Adrenal gland (tissue), 12 donors: ENCODE results near the gene INO80D. TPM values are rescaled to one million over a fixed set of nuclear protein-coding genes. Genes with fewer than 3 reads are reported as not detected.
"Not testable (repeated sequence)": the region's sequence is repeated elsewhere in the genome, so short reads cannot be mapped to it uniquely, and the experiment has no call there.

ENCODE experiments used
- DNase-seq, 7 donors: peaks; one replicate each; pipeline ENCODE4 v3.0.0-alpha.2; 2019 to 2020
- H3K27ac ChIP-seq, 5 donors: fragments of 200-600 bp; sonication (generic) in 4 of 5; 1 replicate in 3 of 5; 2 replicates in 2 of 5; pipeline versions ENCODE4 v1.5.1 to v1.8.0; 2016 to 2020; ENCODE audit warnings: mild to moderate bottlenecking in 1 of 5
- H3K27me3 ChIP-seq: fragments of 200-600 bp; 2 replicates; pipeline ENCODE4 v1.8.0; 2021
- H3K36me3 ChIP-seq, 2 donors: fragments of 200-600 bp; replicated peaks in 1 of 2; 1 replicate in 1 of 2; 2 replicates in 1 of 2; pipeline versions ENCODE4 v1.5.1 to v1.8.0; 2018 to 2022
- H3K4me1 ChIP-seq, 2 donors: fragments of 200-600 bp; replicated peaks in 1 of 2; 1 replicate in 1 of 2; 2 replicates in 1 of 2; pipeline versions ENCODE4 v1.5.1 to v1.8.0; 2018 to 2021
- H3K4me3 ChIP-seq, 4 donors: fragments of 200-600 bp; sonication (generic) in 3 of 4; one replicate each; pipeline ENCODE4 v1.5.1; 2016 to 2018
- H3K9me3 ChIP-seq, 3 donors: fragments of 200-600 bp; sonication (generic) in 1 of 3; replicated peaks in 1 of 3; 1 replicate in 2 of 3; 2 replicates in 1 of 3; pipeline versions ENCODE4 v1.5.1 to v1.8.0; 2016 to 2021
- CTCF ChIP-seq, 6 experiments: fragments of 450-650 bp in 4 of 6; fragments of 200-600 bp in 2 of 6; sonication (generic) in 1 of 6; IDR thresholded peaks; 1 replicate in 5 of 6; 2 replicates in 1 of 6; pipeline versions ENCODE4 v1.5.1 to v1.8.0; 2016 to 2021; ENCODE audit warnings: antibody characterized with exemption in 6 of 6, mild to moderate bottlenecking in 2 of 6, moderate library complexity in 1 of 6
- POLR2A ChIP-seq, 2 donors: fragments of 450-650 bp; IDR thresholded peaks; one replicate each; pipeline ENCODE4 v1.6.1; 2017; ENCODE audit warnings: antibody characterized with exemption in 2 of 2, mild to moderate bottlenecking in 2 of 2, moderate library complexity in 1 of 2
- WGBS, 4 donors: extraction: QIAGEN DNeasy Blood & Tissue Kit in 2 of 4; methylation state at CpG; one replicate each; pipeline versions ENCODE4 v1.1.5 to v1.1.7; 2013 to 2017; 5-methylcytosine and 5-hydroxymethylcytosine counted together
- intact Hi-C, 2 donors: fragments of 100-400 bp; cut with DNase I; formaldehyde crosslinking; loops; one replicate each; pipeline versions ENCODE4 v1.14.1 to v1.15.0; 2022 to 2023
- polyA plus RNA-seq, 3 donors: library from polyadenylated mRNA; stranded (reverse); fragments of 200-250 nt in 2 of 3; fragments of 350-450 nt in 1 of 3; fragmentation: Illumina TruSeq in 1 of 3; extraction: RNeasy Lipid Tissue Mini Kit (QIAGEN cat#74804) in 1 of 3; gene quantifications; one replicate each; pipeline ENCODE4 v1.2.3, GENCODE V29; 2013 to 2014
- total RNA-seq, 9 donors: library from RNA; depleted of rRNA in 4 of 9; stranded (reverse); fragments of >200 nt in 4 of 9; fragments of 120-200 nt in 1 of 9; fragmentation: NEBNext Ultra II Directional in 1 of 9; extraction: Animal tissue kit (Norgen Biotek cat#: 25700) in 1 of 9; gene quantifications; one replicate each; pipeline versions ENCODE4 v1.1.0 to v1.2.4, GENCODE V29; 2013 to 2023
- donor health status: healthy with polysubstance abuse.
- donor health status: Bipolar disorder and iron deficiency.
- donor health status: DM: yes; HTN: yes; CAD: no.
- donor health status: DM: no; HTN: no; CAD: no.
- donor health status: DM: no; HTN: no; CAD: no.
- donor health status: DM: yes; HTN: yes; CAD: no.

Gene INO80D
- total and polyA plus RNA-seq, 12 donors, result 2.7 to 24.6 (median 14.1) TPM

DNA sequence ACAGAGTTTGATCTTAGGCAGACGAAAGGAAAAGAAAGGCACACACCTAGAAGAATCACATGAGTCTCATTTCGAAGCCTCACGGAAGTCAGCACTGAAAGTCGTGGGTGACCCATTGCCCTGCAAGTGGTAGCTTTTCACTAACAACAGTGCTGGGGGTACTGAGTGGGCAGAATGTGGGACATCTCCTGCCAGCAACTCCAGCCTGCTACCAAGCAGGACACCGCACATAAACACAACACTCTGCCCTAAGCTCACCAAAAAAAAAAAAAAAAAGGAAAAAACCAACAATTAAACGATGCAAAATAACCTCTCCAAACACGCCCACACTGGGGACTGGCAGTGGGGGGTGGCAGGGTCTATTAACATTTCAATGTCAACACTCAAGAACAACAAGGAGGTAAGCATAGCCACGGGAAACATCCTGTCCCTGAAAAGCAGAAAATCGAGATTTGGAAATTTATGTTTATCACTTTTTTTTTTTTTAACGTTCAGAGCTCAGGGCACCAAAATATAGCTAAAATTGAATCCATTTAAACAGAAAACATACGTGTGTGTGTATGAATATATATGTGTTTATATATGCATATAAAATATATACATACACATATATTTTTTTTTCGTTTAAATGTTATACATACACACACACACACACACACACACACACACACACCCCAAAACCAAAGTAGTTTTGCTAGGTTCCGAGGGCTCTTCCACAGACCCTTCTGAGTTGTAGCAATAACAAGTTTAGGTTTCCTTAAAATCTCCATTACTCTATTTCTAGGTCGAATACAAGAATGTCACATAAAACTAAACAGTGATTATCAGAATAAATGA lies 2.2 kb downstream of the INO80D start:
- peak in 2 of 7 donors; percentile 12 to 24 for DNase-seq
- no peaks in the 10 kb centered on the region for H3K36me3 ChIP-seq
- peaks cover 4 to 52% of the 10 kb centered on the region in 2 donors for H3K4me1 ChIP-seq
- 5% methylated on average over 14 of the region's 14 CpGs for WGBS, 4 donors
- peak overlapping the region in 3 of 4 donors; percentile 18 to 91 (median 90) for H3K4me3 ChIP-seq
- TF ChIP-seq POLR2A (IDR thresholded peaks at IDR 0.05) (no peak), CTCF (IDR thresholded peaks at IDR 0.05) (no peak)
- H3K9me3 ChIP-seq, result no peaks in the 10 kb centered on the region
- H3K27me3 ChIP-seq, result no peaks in the 10 kb centered on the region
- H3K27ac ChIP-seq, result peak overlapping the region; percentile 80 to 99 (median 98)
- intact Hi-C loops, result loop anchor here in 1 of 2 donors (10.0 kb wide), 1 partner anchor 59 kb away; no protein-coding TSS in a partner anchor

GRCh38 chr2:206082298-206082843 lies 3.6 kb downstream of the INO80D start:
- no peak overlapping the region for H3K4me3 ChIP-seq
- intact Hi-C loops, result loop anchor here in 1 of 2 donors (10.0 kb wide), 1 partner anchor 58 kb away; no protein-coding TSS in a partner anchor
- no peaks in the 10 kb centered on the region for H3K36me3 ChIP-seq
- 94 to 100% (median 95%) methylated on average over 4 of the region's 4 CpGs for WGBS, 4 donors
- H3K27ac ChIP-seq, result no peak overlapping the region
- no peak for TF ChIP-seq CTCF (IDR thresholded peaks at IDR 0.05)
- no peak for TF ChIP-seq POLR2A (IDR thresholded peaks at IDR 0.05)
- H3K9me3 ChIP-seq, result no peaks in the 10 kb centered on the region
- peaks cover 3 to 55% of the 10 kb centered on the region in 2 donors for H3K4me1 ChIP-seq
- no peaks in the 10 kb centered on the region for H3K27me3 ChIP-seq
- DNase-seq, result no peak

DNA sequence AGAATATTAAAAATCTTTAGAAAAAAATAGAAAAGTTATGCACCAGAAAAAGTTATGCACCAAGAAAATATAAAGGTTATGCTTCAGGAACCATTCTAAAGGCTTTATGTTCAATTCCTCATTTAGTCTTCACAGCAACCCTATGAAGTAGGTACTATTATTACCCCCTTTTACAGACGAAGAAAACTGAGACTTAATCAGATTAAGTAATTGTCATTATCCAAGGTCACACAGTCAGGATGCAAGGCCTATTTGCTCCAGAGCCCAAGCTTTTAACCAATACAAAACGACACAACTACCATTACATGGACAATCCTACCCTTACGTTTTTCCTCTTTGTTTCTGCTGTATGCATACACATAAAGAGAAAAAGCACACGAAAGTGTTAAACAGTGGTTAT lies 5.0 kb downstream of the INO80D start:
- Histone ChIP-seq H3K4me1 (peaks cover 4 to 55% of the 10 kb centered on the region in 2 donors), H3K4me3 (no peak overlapping the region), H3K36me3 (no peaks in the 10 kb centered on the region), H3K9me3 (no peaks in the 10 kb centered on the region), H3K27me3 (no peaks in the 10 kb centered on the region), H3K27ac (no peak overlapping the region)
- TF ChIP-seq POLR2A (IDR thresholded peaks at IDR 0.05) (no peak), CTCF (IDR thresholded peaks at IDR 0.05) (no peak)
- intact Hi-C loops, result loop anchor here in 1 of 2 donors (10.0 kb wide), 1 partner anchor 56 kb away; no protein-coding TSS in a partner anchor
- 72 to 79% (median 74%) methylated on average over 4 of the region's 4 CpGs for WGBS, 4 donors
- no peak for DNase-seq

DNA sequence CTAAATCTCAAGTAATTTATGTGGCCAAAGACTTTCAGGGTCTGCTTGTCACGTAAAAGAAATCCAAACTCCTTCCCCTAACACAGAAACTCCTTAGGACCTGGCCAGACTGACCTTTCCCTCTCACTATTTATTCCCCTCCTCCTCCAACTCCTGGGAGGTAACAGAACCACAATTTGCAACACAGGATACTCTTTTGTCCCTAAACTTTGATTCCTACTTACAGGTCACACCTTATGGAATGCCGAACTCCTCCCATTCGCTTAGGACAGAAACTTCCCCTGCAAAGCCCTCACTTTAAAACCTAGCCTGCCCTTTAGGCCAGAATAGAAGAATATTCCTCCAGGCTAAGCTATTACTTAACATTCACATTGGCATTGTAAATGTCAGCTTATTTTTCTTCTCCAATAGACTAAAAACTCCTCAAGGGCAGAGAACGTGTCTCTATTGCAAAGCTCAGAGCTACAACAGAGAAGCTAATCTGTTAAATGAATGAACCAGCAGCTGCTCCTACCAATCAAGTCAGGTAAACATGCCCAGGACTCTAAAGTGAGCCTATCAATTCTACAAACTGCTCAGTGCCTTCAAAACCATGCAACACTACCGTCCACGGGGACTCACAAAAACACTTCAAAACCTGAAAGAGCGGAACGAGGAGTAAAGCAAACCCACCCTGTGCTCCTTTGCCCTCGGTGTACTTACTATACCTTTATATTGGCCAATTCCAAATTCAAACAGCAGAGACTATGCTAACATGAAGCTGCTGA lies 6.1 kb downstream of the INO80D start:
- Histone ChIP-seq H3K4me3 (no peak overlapping the region), H3K27ac (peak overlapping the region in 2 of 5 donors; percentile 26 to 45), H3K4me1 (peaks cover 4 to 55% of the 10 kb centered on the region in 2 donors), H3K9me3 (no peaks in the 10 kb centered on the region), H3K27me3 (no peaks in the 10 kb centered on the region), H3K36me3 (no peaks in the 10 kb centered on the region)
- TF ChIP-seq POLR2A (IDR thresholded peaks at IDR 0.05) (no peak), CTCF (IDR thresholded peaks at IDR 0.05) (no peak)
- no peak for DNase-seq
- intact Hi-C loops, result loop anchor here in 1 of 2 donors (10.0 kb wide), 1 partner anchor 55 kb away; no protein-coding TSS in a partner anchor
- WGBS, 4 donors, result 64 to 81% (median 71%) methylated on average over 9 of the region's 9 CpGs

GRCh38 chr2:206077879-206078278 lies 8.1 kb downstream of the INO80D start:
- H3K4me3 ChIP-seq, intact Hi-C loops, H3K27ac ChIP-seq, DNase-seq, H3K9me3 ChIP-seq, H3K27me3 ChIP-seq, H3K36me3 ChIP-seq: not testable (repeated sequence)
- WGBS, 4 donors, result 74 to 88% (median 84%) methylated on average over 5 of the region's 5 CpGs
- H3K4me1 ChIP-seq, result peaks cover 4 to 50% of the 10 kb centered on the region in 2 donors
